T-cell (primary cell): ENCODE data around the gene FRMD3. TPM values are rescaled to one million over a fixed set of nuclear protein-coding genes. Genes with fewer than 3 reads are reported as not detected.
A peak's percentile ranks its signal among the peaks of the same experiment; 100 is the strongest.

Source experiments
- ATAC-seq, 4 experiments: fragments of 200-7000 bp in 3 of 4; fragments of 150-1000 bp in 1 of 4; cut with Tn5 transposase; replicated peaks in 1 of 4; 1 replicate in 3 of 4; 2 replicates in 1 of 4; pipeline ENCODE4 v1.10.0; 2021; ENCODE audit warnings: moderate library complexity in 3 of 4, mild to moderate bottlenecking in 2 of 4, moderate number of reproducible peaks in 1 of 4
- CTCF ChIA-PET, 2 donors: fragments of 300-600 bp; sonication (Branson Sonifier 250); formaldehyde crosslinking; loops; one replicate each; lab custom pipeline; 2022; ENCODE audit warnings: antibody characterized with exemption in 2 of 2; lab: Charles Lee
- POLR2A ChIA-PET, 2 donors: fragments of 300-600 bp; sonication (Branson Sonifier 250); formaldehyde crosslinking; loops; one replicate each; lab custom pipeline; 2022; ENCODE audit warnings: antibody characterized with exemption in 2 of 2; lab: Charles Lee
- DNase-seq, 35 experiments: peaks; one replicate each; pipeline versions ENCODE4 v3.0.0 to v3.0.0-alpha.2; 2013 to 2023
- H3K27ac ChIP-seq: one replicate; pipeline ENCODE4 v1.5.1; 2013; ENCODE audit warnings: low read length
- H3K27me3 ChIP-seq, 2 experiments: replicated peaks in 1 of 2; 1 replicate in 1 of 2; 2 replicates in 1 of 2; pipeline versions ENCODE4 v1.6.1 to v1.7.0; 2013; ENCODE audit warnings: low read length in 1 of 2, mixed read lengths in 1 of 2; ENCODE audit not compliant: control insufficient read depth in 2 of 2, insufficient read depth in 2 of 2; ENCODE audit errors: extremely low read depth in 1 of 2
- H3K36me3 ChIP-seq, 2 donors: 1 replicate in 1 of 2; 2 replicates in 1 of 2; pipeline versions ENCODE4 v1.6.1 to v1.7.0; 2013; ENCODE audit warnings: low read length in 1 of 2; ENCODE audit not compliant: control insufficient read depth in 2 of 2, insufficient read depth in 1 of 2; ENCODE audit errors: extremely low read depth in 1 of 2
- H3K4me1 ChIP-seq, 2 experiments: 1 replicate in 1 of 2; 2 replicates in 1 of 2; pipeline versions ENCODE4 v1.6.1 to v1.7.0; 2013; ENCODE audit warnings: low read length in 2 of 2, mixed read lengths in 1 of 2; ENCODE audit not compliant: insufficient read depth in 2 of 2, control insufficient read depth in 1 of 2; ENCODE audit errors: extremely low read depth in 1 of 2
- H3K4me3 ChIP-seq, 2 donors: 1 replicate in 1 of 2; 2 replicates in 1 of 2; pipeline versions ENCODE4 v1.5.1 to v1.7.0; 2013; ENCODE audit warnings: mild to moderate bottlenecking in 2 of 2, low read length in 1 of 2, moderate library complexity in 1 of 2; ENCODE audit not compliant: control insufficient read depth in 1 of 2; ENCODE audit errors: extremely low read depth in 1 of 2
- H3K9me3 ChIP-seq: 2 replicates; pipeline ENCODE4 v1.7.0; 2013
- H3K27ac Mint-ChIP-seq, 2 donors: one replicate each; pipeline ENCODE4 v1.8.0; 2020 to 2021; ENCODE audit warnings: mild to moderate bottlenecking in 2 of 2, mixed read lengths in 2 of 2
- H3K27me3 Mint-ChIP-seq, 2 donors: one replicate each; pipeline ENCODE4 v1.8.0; 2021 to 2022; ENCODE audit warnings: mixed read lengths in 2 of 2
- H3K36me3 Mint-ChIP-seq: one replicate; pipeline ENCODE4 v1.8.0; 2021; ENCODE audit warnings: mixed read lengths
- H3K4me1 Mint-ChIP-seq, 3 donors: one replicate each; pipeline ENCODE4 v1.8.0; 2020 to 2022; ENCODE audit warnings: mixed read lengths in 3 of 3, mild to moderate bottlenecking in 1 of 3
- H3K4me3 Mint-ChIP-seq, 3 donors: one replicate each; pipeline ENCODE4 v1.8.0; 2020 to 2022; ENCODE audit warnings: mild to moderate bottlenecking in 3 of 3, mixed read lengths in 3 of 3, moderate library complexity in 3 of 3
- H3K9me3 Mint-ChIP-seq, 3 donors: one replicate each; pipeline ENCODE4 v1.8.0; 2020 to 2022; ENCODE audit warnings: mixed read lengths in 3 of 3
- WGBS: methylation state at CpG from one replicate; pipeline ENCODE4 v1.1.5; 2013; ENCODE audit warnings: missing lambda C conversion rate; ENCODE audit not compliant: insufficient coverage; 5-methylcytosine and 5-hydroxymethylcytosine counted together
- total RNA-seq, 35 experiments: library from RNA in 6 of 35; stranded (reverse) in 6 of 35; fragments of 120-200 nt in 1 of 35; gene quantifications; one replicate each; pipeline versions ENCODE4 v1.2.1 to v1.2.4 and lab custom pipeline; 2013 to 2026

FRMD3 gene
- total RNA-seq, 5 donors from 2014 or later (not counting 1 experiment from before 2014, with no cell fraction given) = 0.35 to 1.2 (median 0.55) TPM

DNA sequence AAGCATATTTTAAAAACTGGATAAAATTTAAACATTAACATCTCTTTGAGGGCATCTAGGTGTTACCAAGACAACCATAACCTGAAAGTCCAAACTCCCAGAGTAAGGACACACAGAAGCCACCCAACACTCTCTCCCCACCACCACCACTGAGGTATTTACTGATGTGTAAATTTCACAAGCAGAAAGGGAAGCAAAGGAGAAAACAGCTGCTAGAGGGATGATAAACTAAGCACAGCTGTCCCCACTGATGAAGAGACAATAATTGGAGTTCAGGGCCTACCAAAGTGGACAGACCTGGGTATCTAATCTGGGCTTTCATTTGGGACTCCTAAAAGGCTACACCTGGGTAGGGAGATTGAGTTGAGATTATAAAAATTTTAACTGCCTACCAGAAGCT is 63.6 kb downstream of the FRMD3 start:
- peaks cover 15 to 22% (median 17%) of the 10 kb centered on the region in 3 donors for H3K4me1 Mint-ChIP-seq
- peaks cover 0 to 3% of the 10 kb centered on the region in 2 donors for H3K27me3 Mint-ChIP-seq
- Histone ChIP-seq H3K4me3 (no peak overlapping the region), H3K27ac (no peak overlapping the region), H3K4me1 (no peaks in the 10 kb centered on the region), H3K36me3 (no peaks in the 10 kb centered on the region), H3K9me3 (no peaks in the 10 kb centered on the region), H3K27me3 (no peaks in the 10 kb centered on the region)
- no peak overlapping the region for H3K27ac Mint-ChIP-seq
- DNase-seq = no peak
- ChIA-PET POLR2A (no interaction called here), CTCF (no interaction called here)
- H3K9me3 Mint-ChIP-seq = peaks cover 0 to 5% (median 3%) of the 10 kb centered on the region in 3 donors
- peaks cover 3% of the 10 kb centered on the region for H3K36me3 Mint-ChIP-seq
- no peak for ATAC-seq
- no peak overlapping the region for H3K4me3 Mint-ChIP-seq

DNA sequence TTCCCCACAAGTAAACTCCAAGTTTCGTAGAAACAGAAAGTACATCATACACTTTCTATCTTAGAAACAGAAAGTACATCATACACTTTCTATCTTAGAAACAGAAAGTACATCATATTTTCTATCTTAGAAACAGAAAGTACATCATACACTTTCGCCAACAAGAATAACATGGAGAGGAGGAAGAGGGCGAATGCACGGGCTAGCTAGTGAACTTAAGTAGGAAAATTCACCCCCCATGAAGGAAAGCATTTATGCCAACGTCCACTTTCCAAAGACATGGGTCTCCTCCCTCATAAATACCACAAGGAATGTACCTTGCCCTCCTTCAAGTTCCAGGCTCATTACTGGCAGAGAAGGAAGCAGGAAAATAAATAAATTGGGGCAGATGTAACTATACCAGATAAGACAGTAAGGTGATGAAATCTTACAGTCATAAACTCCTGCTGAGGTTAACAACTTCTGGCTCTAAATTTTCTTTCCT is 64.7 kb downstream of the FRMD3 start:
- ChIA-PET POLR2A (no interaction called here), CTCF (no interaction called here)
- ATAC-seq (no peak), DNase-seq (peak in 1 of 35 experiments; percentile 1)
- Mint-ChIP-seq H3K4me3 (peak overlapping the region; percentile 51 to 67 (median 55)), H3K9me3 (peaks cover 0 to 2% (median 0%) of the 10 kb centered on the region in 3 donors), H3K4me1 (peaks cover 15 to 22% (median 17%) of the 10 kb centered on the region in 3 donors), H3K36me3 (peaks cover 3% of the 10 kb centered on the region), H3K27me3 (peaks cover 0 to 3% of the 10 kb centered on the region in 2 donors), H3K27ac (peak overlapping the region; percentile 67 to 79)
- no CpG with 5 or more reads among the region's 5 CpGs for WGBS
- Histone ChIP-seq H3K9me3 (no peaks in the 10 kb centered on the region), H3K4me3 (no peak overlapping the region), H3K27ac (peak overlapping the region; percentile 58), H3K36me3 (no peaks in the 10 kb centered on the region), H3K27me3 (no peaks in the 10 kb centered on the region), H3K4me1 (no peaks in the 10 kb centered on the region)

DNA sequence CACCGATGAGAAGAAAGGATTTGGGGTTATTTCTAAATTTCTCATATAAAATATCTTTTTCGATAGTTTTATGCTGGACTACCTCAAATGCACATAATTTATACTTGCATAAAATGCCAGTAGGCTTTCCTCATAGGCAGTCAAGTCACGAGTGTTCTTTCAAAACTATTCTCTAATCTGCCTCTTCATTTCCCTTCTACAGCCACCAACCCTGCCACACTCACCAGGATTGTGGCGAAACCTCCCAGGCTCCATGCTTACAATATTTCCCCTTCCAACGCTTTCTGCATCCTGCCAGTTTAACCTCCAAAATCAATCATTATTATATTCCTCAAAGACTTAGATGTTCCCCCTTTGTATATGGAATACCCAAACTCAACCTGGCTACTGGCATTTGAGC is 65.4 kb downstream of the FRMD3 start:
- POLR2A ChIA-PET = no interaction called here
- Mint-ChIP-seq H3K4me1 (peaks cover 15 to 22% (median 17%) of the 10 kb centered on the region in 3 donors), H3K4me3 (peak overlapping the region; percentile 51 to 67 (median 55)), H3K36me3 (peaks cover 3% of the 10 kb centered on the region), H3K9me3 (peaks cover 0 to 2% (median 0%) of the 10 kb centered on the region in 3 donors), H3K27ac (peak overlapping the region; percentile 67 to 79), H3K27me3 (peaks cover 0 to 3% of the 10 kb centered on the region in 2 donors)
- Histone ChIP-seq H3K36me3 (no peaks in the 10 kb centered on the region), H3K9me3 (no peaks in the 10 kb centered on the region), H3K27me3 (no peaks in the 10 kb centered on the region), H3K4me3 (no peak overlapping the region), H3K27ac (no peak overlapping the region), H3K4me1 (no peaks in the 10 kb centered on the region)
- DNase-seq (no peak), ATAC-seq (no peak)
- 62% methylated on average over 3 of the region's 5 CpGs for WGBS
- CTCF ChIA-PET = no interaction called here

DNA sequence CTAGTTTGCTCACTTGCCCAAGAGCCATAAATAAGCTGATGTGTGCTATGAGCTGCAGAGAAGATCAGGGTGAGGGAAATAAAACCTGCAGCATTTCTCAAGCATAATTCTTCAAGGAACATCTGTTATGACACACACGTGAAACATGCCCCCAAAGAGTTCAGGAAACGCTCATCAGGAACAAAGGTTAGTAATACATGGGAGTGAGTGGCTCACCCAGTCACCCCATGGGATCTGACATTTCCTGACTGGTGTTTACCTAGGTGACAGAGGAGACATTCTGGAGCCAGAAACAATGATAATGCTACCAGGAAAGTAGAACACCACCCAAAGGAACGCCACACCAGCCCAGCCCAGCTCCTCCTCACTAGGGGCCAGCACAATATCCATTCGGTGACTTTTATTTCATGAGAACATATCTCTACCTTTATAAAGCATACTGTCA is 66.0 kb downstream of the FRMD3 start:
- H3K36me3 Mint-ChIP-seq = peaks cover 3% of the 10 kb centered on the region
- peaks cover 0 to 2% (median 0%) of the 10 kb centered on the region in 3 donors for H3K9me3 Mint-ChIP-seq
- no peak overlapping the region for H3K27ac ChIP-seq
- H3K27ac Mint-ChIP-seq = no peak overlapping the region
- no peak overlapping the region for H3K4me3 Mint-ChIP-seq
- no peaks in the 10 kb centered on the region for H3K36me3 ChIP-seq
- 89% methylated on average over 3 of the region's 4 CpGs for WGBS
- no peak for DNase-seq
- POLR2A ChIA-PET = no interaction called here
- H3K27me3 Mint-ChIP-seq = peaks cover 0 to 3% of the 10 kb centered on the region in 2 donors
- CTCF ChIA-PET = no interaction called here
- H3K4me1 Mint-ChIP-seq = peaks cover 15 to 22% (median 17%) of the 10 kb centered on the region in 3 donors
- no peak for ATAC-seq
- no peaks in the 10 kb centered on the region for H3K9me3 ChIP-seq
- no peak overlapping the region for H3K4me3 ChIP-seq
- no peaks in the 10 kb centered on the region for H3K4me1 ChIP-seq
- H3K27me3 ChIP-seq = no peaks in the 10 kb centered on the region

GRCh38 chr9:83471241-83471640 is 67.0 kb downstream of the FRMD3 start:
- Mint-ChIP-seq H3K4me3 (no peak overlapping the region), H3K36me3 (peaks cover under 1% of the 10 kb centered on the region), H3K27ac (no peak overlapping the region), H3K27me3 (peaks cover 0 to under 1% of the 10 kb centered on the region in 2 donors), H3K4me1 (peaks cover 15 to 22% (median 17%) of the 10 kb centered on the region in 3 donors), H3K9me3 (peaks cover 0 to 2% (median 0%) of the 10 kb centered on the region in 3 donors)
- H3K9me3 ChIP-seq = no peaks in the 10 kb centered on the region
- H3K27me3 ChIP-seq = no peaks in the 10 kb centered on the region
- DNase-seq = no peak
- 90% methylated on average over 2 of the region's 4 CpGs for WGBS
- ChIA-PET CTCF (no interaction called here), POLR2A (no interaction called here)
- no peaks in the 10 kb centered on the region for H3K4me1 ChIP-seq
- H3K4me3 ChIP-seq = no peak overlapping the region
- H3K27ac ChIP-seq = no peak overlapping the region
- no peaks in the 10 kb centered on the region for H3K36me3 ChIP-seq
- ATAC-seq = no peak

DNA sequence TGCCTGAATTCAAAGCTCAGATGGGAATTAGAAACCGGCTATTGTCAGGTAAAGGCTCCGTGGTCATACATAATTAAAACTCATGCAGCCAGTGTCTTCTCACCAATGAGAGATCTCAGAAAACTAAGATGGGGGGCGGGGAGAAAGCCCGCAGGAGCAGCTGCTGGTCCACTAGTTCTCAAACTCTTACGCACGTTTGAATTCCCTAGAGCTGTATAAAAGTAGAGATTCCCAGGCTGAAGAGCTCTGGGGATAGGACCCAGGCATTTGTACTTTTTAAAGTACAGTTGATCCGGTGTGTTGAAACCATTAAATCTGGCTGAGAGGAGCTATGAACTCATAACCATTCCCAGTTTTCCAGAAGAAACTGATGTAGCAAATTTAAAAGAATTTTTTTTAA is 68.5 kb downstream of the FRMD3 start:
- no peaks in the 10 kb centered on the region for H3K4me1 ChIP-seq
- Mint-ChIP-seq H3K9me3 (no peaks in the 10 kb centered on the region), H3K4me3 (no peak overlapping the region), H3K27me3 (peaks cover 0 to 3% of the 10 kb centered on the region in 2 donors), H3K4me1 (peaks cover 15 to 22% (median 17%) of the 10 kb centered on the region in 3 donors), H3K36me3 (peaks cover 6% of the 10 kb centered on the region), H3K27ac (no peak overlapping the region)
- no peak overlapping the region for H3K4me3 ChIP-seq
- WGBS = 93% methylated on average over 3 of the region's 7 CpGs
- H3K27me3 ChIP-seq = no peaks in the 10 kb centered on the region
- DNase-seq (no peak), ATAC-seq (no peak)
- no peaks in the 10 kb centered on the region for H3K9me3 ChIP-seq
- CTCF ChIA-PET = interaction anchor here in 1 of 2 donors (0.5 kb wide), 1 partner anchor 47 kb away, joined by 7 read pairs; no protein-coding TSS in a partner anchor
- no peaks in the 10 kb centered on the region for H3K36me3 ChIP-seq
- no peak overlapping the region for H3K27ac ChIP-seq
- POLR2A ChIA-PET = no interaction called here
